Measurements from ENCODE around the gene TRNP1.

Gene TRNP1

DNA sequence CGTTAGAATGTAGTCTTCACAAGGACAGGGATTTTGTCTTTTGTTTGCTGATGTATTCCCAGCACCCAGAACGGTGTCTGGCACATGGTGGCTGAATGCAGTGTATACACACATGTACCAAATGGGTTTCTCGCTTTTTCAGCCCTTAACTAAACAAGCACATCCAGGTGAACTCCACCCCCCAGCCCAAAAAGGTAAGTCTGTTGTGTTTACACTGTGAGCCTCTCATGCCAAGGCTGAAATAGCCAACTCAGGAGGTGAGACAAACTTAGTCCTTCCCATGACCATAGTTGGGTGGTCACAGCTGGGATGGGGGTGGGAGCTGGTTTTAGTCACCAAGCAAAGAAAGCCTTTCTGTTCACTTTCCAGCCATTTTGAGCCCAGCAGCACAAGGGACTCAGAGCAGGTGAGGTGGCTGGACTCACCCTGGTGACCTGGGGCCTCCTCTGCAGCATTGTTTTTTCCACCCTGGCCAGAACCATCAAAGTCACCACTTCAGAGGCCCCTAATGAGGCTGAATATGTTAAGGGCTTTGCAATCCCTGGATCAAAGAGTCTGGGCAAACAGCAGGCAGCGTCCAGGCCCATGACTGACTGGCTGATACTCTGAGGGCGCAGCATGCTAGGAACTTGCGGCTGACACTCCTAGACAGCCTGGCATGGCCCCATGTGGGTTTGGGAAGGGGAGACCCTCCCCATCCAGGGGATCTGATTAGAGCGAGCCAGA lies 10.4 kb downstream of the TRNP1 start:
- no peak for DNase-seq

DNA sequence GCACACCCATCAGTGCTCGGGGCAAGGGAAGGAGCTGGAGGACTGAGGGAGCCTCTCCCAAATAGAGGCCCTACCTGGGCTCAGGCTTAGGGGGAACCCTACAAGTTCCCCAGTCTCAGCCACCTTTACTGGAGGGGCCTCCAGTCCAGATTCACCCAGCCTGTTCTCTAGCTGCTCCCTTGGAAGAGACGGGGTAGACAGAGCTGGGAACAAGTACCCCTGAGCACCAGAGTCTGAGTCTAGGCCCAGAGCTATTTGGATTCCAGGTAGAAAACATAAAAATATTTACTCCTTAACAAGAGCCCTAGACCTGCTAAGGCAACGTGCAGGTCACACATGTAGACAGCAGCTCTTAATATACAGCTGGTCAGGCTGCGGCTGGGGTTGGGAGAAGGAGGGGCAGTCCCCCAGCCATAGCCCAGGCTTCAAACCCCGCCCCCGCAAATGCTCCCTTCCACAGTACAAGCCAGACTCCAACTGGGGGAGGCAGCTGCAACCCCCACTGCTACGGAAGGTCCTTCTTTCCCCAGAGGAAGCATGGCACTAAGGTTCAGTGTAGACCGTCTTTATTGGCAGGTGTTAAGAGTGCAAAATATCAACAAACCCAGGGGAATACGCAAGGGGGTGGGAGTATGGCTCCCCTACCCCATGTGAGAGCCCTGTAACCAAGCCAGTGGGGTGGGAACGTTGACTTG lies 11.1 kb downstream of the TRNP1 start:
- no peak for DNase-seq

DNA sequence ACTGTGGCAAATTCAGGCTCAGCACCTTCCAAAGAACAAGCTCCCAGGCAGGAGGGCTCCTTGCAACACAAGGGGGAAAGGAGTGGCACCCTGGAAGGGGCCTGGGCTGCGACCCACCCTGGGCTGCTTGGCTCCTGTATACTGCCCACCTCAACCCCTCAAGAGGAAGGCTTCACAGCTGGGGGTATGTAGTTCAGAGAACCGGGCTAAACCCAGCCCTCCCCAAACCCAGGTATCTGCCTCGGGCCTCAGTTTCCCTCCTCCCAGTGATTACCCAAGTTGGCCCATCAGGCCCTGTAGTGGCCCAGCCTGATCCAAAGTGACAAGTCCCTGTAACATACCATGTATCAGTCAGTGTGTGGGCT lies 11.7 kb downstream of the TRNP1 start:
- DNase-seq: no peak

DNA sequence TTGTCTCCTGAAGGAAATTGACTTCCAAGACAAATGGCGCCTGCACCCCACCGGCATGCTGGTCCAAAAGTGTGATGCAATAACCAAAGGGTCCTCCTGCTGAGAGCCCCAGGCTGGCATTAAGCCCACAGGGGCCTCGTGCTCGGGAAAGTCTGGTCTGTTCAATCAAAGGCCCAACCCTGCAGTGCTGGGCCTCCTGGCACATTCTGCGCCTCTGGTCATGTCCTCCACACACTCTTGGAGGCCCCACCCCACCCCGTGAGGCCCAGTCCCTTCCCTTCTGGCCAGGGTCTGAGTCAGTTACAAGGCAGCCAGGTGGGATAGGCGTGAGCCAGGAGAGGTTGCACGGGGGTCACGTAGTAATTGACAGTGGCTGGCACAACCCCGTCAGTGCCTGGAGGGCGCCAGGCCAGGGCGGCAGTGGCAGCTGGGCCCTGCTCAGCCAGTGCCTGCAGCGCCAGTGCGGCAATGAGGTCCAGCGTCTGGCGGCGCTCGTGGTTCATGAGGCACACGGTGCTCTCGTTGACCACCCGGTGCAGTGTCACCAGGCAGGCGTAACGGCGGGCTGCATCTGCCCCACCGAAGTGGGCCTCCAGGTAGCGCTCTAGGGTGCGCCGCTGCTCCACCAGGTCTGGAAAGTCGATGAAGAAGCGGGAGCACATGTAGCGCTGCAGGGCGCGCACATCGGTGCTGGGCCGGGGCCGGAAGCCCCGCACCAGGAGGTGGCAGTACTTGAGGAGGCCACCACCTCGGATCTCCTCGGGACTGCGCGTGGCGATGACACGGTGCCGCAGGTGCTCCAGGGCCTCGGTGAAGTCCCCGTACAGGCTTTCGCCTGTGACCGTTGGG lies 12.4 kb downstream of the TRNP1 start:
- DNase-seq: no peak

DNA sequence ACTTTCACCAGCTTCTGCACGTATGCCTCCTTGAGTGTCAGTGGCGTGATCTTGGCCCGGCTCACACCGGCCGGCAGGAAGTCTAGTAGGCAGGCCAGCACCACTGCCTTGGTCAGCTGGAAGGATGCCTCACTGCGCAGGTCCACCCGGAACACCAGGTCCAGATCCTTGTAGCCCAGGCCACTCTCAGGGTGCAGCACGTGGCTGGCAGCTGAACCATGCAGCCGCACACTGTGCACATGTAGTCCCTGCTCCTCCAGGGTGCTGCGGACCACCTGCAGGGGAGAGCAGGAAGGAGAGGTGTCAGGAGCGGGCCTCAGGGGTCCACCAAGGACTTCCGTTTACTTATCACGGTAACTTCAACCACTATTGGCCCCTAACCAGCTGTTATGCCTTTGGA lies 13.2 kb downstream of the TRNP1 start:
- DNase-seq: no peak

DNA sequence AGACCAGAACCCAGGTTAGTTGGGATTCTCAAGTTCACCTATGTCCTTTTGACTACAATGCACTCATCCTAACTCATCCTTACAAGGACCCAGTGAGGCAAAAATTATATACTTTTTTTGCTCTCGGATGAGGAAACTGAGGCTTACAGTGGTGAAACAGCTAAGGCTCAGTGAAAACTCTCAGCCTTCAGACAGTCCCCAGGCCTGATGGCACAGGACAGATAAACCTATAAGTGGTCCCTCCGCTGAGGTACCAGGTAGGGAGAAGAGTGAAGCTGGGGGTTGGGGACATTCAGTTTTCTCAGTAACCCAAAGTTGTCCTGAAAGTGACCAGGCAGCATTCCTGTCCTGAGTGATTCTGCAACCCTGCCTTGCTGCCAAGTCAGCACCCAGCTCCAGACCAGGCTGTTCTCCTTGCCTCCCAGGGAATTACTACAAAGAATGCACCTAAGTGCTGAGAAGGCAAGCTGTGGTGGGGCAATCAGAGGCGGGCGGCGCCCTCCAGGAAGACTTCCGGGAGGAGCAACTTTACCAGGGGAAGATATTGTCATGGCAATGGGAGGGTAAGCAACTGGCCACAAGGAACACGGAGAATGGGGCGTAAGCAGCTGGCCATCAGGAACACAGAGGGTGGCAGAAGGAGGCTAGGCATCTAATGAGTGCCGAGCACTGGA lies 14.6 kb downstream of the TRNP1 start:
- DNase-seq: no peak

DNA sequence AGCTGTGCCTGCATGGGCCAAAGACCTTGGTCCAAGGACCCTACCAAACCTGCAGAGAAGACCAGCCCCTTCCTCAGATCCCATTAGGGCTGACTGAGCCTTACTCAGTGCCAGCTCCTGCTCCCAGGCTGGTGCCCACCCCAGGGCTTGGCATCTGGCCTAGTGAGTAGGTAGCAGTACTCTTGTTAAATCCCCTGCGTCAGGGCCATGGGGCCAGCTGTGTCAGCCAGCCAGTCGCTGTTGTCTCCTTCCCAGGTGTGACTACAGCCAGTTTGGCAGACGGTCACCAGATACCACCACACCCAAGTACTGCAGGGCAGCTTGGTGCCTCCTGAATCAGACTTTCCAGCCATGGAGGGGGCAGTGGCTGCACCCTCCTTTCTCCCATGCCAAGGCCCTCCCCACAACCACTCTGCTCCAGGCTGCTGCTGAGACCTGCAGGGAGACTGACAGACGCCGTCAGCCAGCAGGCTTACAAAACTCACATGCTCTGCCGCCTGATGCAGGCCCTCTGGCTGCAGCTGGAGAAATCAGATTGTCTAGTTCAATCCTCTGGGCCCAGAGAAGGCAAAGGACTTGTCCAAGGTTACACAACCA lies 16.2 kb downstream of the TRNP1 start:
- DNase-seq: no peak

DNA sequence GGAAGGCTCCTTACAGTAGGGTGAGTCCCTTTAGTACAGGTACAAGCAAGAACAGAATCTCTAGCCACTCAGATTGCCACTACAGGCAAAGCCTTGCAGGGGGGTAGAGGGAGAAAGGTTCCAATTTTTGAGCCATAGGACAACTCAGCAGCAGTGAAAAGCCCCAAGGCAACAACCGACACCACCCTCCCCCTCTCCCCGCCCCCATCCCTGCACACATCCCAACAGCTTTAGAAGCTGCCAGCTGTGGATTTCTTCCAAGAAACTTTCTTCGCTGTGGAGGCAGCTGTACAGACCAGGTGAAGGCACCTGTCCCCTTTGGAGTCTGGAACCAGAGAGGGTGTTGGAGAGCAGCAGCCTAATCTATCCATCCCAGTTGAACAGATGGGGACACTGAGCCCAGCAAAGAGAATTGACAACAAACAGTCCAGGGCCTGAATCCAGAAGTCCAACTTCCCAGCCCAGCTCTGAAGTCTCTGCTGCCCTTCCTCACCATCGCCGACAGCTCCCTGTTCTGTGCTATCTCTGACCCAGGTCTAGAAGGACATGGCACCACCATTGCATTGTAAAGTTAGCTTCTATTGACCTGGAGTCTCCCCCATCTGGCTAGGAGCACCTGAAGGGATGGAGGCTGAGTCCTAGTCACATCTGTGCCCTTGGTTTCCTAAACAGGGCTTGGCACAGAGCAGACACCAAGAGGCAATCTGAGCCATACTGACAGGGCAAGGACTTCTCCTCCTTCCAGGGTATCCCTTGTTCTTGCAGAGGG lies 16.9 kb downstream of the TRNP1 start:
- no peak for DNase-seq

DNA sequence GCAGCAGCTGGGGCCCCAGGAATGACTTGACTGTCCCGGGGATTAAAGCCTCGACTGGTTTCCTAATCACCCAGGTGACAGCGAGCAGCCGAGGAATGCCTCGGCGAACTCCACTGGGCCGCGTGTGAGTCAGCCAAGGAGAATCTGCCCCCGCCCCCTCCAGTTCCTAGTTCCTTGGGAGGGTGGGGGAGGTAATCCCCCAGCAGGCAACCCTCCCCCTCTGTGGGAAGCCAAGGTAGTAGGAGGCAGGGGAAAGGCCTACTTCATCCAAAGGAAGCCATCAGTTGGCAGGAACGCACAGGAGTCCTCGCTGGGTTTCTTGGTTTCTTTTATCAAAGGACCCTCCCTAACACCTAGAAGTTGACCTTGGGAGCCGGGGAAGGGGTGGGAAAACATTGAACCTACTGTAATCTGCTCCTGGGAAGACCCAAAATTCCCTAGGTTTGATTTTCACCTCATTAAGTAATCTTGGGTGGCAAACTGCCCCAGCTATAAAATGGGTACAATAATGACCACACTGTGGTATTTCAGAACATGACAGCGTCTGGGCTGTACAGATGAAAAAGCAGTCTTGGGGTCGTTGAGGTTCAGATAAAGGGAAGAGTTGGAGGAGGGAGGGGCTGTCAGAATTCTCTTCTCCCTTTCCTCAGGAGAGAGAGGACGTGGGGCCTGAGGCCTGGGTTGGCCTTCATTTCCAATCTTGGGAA lies 17.7 kb downstream of the TRNP1 start:
- DNase-seq: no peak

DNA sequence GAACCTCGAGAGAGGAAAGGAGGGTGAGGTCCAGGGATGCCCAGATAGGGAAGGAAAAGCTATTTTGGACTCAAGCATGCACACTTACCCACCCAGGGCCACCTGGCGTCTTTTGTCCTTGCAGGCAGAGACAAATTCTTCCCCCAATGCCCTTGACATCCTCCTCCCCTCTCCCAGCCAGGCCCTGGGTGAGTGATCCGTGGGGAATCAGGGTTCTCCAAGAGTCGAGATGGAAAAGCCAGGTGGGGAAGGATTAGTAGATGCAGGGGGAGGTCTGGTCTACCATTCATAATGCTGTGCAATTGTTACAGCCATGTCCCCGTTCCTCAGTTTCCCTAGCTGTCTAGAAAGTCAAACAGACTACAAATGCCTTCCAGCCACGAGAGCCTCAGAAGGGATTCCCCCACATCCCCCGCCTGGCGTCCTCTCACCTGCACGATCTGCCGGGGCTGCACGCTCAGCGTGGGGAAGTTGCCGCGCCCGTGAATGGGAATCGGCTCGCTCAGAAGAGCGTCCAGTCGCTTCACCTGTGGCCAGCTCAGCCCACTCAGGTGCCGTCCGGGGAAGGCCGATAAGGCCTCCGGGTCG lies 18.6 kb downstream of the TRNP1 start:
- no peak for DNase-seq

DNA sequence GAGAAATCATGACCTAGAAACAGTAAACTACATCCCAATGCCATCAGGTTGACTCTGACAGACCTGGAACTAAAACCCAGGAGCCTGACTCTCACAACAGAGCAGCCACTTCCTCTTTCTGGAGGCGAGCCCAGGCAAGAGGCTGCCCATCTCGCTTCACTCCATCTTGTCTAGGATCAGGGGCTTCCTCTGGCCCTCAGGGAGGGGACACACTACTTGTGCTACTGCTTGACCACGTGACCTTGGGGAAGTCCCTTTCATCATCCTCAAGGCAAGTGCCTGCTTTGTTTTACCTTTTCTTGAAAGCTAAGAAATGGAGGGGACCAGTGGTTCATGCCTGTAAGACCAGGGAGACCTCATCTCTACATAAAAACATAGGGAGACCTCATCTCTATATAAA lies 21.8 kb downstream of the TRNP1 start:
- no peak for DNase-seq

DNA sequence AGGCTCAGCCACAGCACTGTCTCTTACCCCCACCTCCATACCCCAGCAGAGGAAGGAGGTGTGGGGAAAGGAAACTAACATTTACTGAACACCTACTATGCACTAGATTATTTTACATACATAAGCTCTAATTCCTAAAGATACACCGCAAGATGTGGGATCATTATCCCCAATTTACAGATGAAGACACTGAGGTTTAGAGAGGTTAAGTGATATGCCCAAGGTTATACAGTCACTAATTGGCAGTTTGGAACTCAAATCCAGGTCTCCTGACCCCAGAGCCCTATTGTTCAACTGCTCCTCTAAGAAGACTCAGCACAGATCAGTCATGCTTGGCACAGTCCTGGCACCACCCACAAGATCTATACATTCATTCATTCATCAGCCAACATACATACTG lies 22.9 kb downstream of the TRNP1 start:
- DNase-seq: no peak

DNA sequence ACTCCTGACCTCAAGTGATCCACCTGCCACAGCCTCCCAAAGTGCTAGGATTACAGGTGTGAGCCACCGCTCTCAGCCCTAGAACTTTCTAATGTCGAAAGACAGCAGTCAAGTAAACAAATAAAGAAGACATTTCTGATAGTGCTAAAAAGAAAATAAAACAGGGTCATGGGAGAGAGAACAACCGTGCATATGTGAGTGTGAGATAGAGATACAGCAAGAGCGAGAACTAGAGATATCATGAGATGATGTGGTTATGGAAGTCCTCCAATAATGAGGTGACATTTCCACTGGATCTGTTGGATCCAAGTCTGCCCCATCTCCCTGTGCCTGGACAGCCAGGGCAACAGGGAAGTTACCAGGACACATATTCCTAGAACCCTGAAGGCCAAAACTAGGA lies 23.7 kb downstream of the TRNP1 start:
- no peak for DNase-seq

DNA sequence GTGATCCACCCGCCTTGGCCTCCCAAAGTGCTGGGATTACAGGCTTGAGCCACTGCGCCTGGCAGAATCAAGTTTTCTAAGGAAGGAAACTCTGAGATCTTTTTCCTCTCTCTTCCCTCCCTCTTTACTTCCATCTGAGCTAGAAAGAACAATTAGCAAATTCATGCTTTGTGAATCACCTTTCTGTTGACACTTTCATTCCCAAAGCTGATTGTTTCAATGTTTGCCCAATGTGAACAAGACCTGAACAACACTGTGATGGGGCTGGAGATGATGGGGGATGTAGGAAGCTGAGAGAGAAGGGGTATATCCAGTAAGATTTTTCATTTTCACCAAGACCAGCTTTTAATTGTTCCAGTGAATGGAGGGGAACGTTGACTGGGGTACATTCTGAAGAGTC lies 24.8 kb downstream of the TRNP1 start:
- DNase-seq: no peak

DNA sequence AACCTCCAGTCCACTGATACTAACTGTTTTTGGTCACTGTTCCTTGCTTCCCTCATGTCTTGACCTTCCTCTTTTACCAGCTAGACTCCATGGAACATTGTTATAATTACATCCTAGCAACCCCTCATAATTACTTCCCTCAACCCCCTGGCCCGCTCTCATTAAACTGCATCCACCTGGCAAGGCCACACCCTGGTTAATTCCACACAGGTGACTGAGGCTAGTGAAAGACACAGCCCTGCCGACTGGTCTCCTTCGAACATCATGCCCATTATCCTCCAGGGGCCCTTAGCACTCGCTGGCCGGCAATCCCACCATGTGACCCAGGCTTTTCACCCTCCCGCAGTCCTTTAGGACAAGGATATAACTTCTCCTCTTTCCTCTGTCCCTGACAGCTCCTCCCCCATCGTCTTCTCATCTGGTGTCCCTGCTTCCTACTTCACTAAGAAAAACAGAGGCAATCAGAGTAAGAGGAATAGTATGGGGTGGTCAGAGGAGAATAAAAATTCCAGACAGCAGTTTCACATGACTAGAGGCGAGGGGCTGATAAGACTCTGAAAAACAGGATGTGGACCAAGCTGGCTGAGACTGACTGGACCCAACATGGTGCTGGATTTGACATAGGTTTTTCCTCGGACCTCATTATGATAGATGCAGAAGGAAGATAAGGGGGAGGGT lies 28.0 kb downstream of the TRNP1 start:
- no peak for DNase-seq

DNA sequence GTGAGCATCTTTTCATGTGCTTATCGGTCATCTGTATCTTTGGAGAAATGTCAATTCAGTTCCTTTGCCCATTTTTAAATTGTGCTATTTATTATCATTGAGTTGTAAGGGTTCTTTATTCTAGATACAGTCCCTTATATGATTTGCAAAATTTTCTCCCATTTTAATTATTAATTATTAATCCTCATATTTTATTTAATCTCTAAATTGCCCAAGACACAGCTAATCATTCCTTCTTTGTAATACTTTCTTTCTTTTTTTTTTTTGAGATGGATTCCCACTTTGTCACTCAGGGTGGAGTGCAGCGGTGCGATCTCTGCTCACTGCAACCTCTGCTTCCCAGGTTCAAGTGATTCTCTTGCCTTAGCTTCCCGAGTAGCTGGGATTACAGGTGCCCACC lies 32.2 kb downstream of the TRNP1 start:
- no peak for DNase-seq

DNA sequence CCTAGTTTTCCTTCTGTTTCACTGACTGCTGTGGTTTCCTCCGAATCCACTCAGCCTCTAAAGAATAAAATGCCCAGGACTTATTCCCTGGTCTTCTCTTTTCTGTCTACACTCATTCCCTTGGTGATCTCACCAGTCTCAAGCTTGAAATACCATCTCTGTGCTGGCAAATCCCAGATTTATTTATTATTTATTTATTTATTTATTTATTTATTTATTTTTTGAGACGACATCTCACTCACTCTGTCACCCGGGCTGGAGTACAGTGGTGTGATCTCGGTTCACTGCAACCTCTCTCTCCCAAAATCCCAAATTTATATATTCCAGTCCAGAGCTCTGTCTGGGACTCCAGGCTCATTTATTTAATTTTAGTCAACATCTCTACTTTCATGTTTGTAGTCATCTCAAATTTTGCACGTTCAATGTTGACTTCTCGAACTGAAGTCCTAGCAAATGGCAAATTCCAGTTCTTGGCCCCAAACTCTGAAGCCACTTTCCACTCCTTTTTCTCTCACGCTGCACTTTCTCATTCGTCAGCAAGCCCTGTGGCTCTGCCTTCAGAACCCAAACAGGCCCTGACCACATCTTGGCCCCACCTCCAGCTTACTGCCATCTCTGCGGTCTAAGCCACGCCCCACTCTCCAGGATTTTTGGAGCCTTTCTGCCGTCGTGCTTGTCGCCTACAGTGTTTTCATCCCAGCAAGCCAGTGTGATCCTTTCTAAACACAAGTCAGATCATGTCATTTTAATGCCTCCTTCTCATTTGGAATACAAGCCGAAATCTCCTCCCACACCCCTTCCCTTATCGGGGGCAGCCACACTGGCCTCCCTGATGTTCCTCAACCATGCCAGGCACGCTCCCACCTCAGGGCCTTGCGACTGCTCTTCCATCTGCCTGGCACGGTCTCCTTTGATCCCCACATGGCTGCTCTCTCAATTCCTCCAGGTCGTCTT lies 33.4 kb downstream of the TRNP1 start:
- DNase-seq: no peak

DNA sequence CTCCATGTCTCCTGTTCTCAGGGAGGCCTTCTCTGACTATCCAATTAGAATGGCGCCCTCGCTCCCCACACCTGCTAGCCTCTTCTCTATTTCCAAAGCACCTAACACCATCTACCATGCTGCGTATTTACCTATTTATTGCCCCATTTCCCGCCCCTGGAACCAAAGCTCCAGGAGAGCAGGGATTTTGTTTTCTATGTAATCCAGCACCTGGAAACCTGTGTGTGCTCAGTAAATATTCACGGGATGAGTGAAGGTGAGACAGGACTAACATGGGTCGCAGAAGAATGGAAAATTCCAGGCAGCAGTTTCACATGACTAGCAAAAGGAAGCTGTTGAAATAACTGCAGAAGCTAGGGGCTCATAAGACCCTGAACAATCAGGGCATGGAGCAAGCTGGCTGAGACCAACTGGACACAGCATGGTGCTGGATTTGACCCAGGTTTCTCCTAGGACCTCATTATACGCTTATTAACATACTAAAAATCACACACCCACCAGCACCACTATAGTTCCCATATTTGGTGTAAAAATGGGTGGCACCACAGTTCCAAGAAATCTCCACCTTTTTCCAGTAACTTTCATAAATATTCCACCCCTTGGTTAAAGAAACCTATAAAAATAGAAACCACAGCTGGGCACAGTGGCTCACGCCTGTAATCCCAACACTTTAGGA lies 34.2 kb downstream of the TRNP1 start:
- DNase-seq: no peak

DNA sequence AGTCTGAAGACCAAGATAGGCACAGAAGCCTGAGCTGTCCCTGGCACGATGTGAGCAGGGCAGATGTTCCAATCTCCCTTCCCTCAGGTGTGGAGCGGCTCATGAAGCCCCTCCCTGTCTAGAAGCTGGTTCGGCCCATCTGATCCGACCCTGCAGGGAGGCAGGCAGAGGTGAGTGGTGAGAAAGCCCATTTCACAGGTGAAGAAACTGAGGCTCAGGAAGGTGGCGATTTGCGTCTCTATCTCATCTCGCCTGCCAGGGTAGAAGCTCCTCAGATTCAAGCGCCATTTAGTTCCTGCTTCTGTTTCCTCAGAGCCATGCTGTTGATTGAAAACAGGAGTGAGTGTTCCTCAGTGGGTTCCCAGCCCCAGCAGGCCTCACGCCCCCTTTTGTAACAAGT lies 36.0 kb downstream of the TRNP1 start:
- no peak for DNase-seq
